Left lung (tissue), 10 donors: ENCODE data around the gene MICAL2. TPM values are rescaled to one million over a fixed set of nuclear protein-coding genes. Genes with fewer than 3 reads are reported as not detected.
A peak's percentile ranks its signal among the peaks of the same experiment; 100 is the strongest.

ENCODE experiments used
- ATAC-seq: fragments of 200-7000 bp; cut with Tn5 transposase; one replicate; pipeline ENCODE4 v1.9.1; 2020; ENCODE audit warnings: moderate library complexity
- DNase-seq, 4 donors: peaks; one replicate each; pipeline ENCODE4 v3.0.0-alpha.2; 2013 to 2020
- H3K27ac ChIP-seq, 2 donors: fragments of 200-600 bp; sonication (generic) in 1 of 2; one replicate each; pipeline versions ENCODE4 v1.5.0 to v1.8.0; 2020 to 2021
- H3K27me3 ChIP-seq, 2 donors: fragments of 200-600 bp; sonication (generic) in 1 of 2; one replicate each; pipeline versions ENCODE4 v1.5.0 to v1.8.0; 2020 to 2021
- H3K36me3 ChIP-seq, 2 donors: fragments of 200-600 bp; sonication (generic) in 1 of 2; one replicate each; pipeline versions ENCODE4 v1.5.0 to v1.8.0; 2020 to 2021
- H3K4me1 ChIP-seq, 2 donors: fragments of 200-600 bp; one replicate each; pipeline ENCODE4 v1.8.0; 2021
- H3K4me3 ChIP-seq, 2 donors: fragments of 200-600 bp; sonication (generic) in 1 of 2; one replicate each; pipeline versions ENCODE4 v1.5.0 to v1.8.0; 2020 to 2021; ENCODE audit warnings: mild to moderate bottlenecking in 1 of 2
- H3K9me3 ChIP-seq, 2 donors: fragments of 200-600 bp; sonication (generic) in 1 of 2; one replicate each; pipeline versions ENCODE4 v1.5.0 to v1.8.0; 2020 to 2021
- intact Hi-C, 2 donors: fragments of 100-400 bp; cut with DNase I; formaldehyde crosslinking; loops; one replicate each; pipeline versions ENCODE4 v1.11.2 to v1.14.2; 2022
- polyA plus RNA-seq, 6 donors: library from polyadenylated mRNA; unstranded; fragments of 120-200 nt; gene quantifications; one replicate each; pipeline ENCODE4 v1.2.1, GENCODE V29; 2013; ENCODE audit not compliant: insufficient read length in 6 of 6
- total RNA-seq, 2 donors: library from RNA; stranded (reverse); fragmentation: NEBNext Ultra II Directional; extraction: Animal tissue kit (Norgen Biotek cat#: 25700); gene quantifications; one replicate each; pipeline ENCODE4 v1.2.1, GENCODE V29; 2021
- TF ChIP-seq, protein P1 (sequence below), 2 donors: fragments of 200-600 bp; sonication (generic) in 1 of 2; IDR thresholded peaks; one replicate each; pipeline versions ENCODE4 v1.5.0 to v1.8.0; 2021; ENCODE audit warnings: antibody characterized with exemption in 2 of 2
- donor health status: DM: no; HTN: yes; CAD: no.
- donor health status: DM: no; HTN: no; CAD: no.

MICAL2 gene
- total and polyA plus RNA-seq, 8 donors, result 49.8 to 293 (median 89.4) TPM

DNA sequence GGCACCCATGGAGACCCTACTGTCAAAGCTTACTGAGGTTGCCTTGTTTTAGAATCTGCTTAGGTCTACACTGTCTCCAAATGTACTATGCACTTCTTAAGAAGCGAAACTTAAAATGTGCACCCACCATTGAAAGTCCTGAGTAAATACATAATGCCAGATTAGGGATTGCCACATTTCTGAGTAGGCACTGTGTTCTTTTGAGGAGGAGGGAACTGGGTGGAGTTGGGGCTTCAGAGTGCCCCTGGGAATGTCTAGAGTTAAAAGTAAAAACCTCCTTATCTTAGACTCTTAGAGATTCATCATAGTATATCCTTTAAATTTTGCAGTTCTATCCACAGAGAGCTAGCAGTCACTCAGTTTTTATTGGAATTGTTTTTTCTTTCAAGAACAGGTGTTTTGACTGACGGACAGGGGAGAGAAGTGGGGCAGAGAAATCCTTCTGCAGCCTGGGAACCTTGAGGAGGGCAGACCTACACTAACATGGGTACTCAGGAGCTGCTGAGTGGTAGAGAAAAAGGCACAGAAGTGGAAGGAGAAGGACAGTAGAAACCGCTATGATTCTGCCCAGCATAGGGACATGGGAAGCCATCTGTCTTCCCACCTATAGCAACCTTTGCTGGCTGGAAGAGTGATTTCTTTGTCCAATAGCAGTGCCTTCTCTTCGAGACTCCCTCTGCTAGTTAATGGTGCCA lies 33.4 kb upstream of the MICAL2 start:
- Histone ChIP-seq H3K36me3 (no peaks in the 10 kb centered on the region), H3K27ac (peak overlapping the region; percentile 57 to 66), H3K9me3 (no peaks in the 10 kb centered on the region), H3K4me1 (peaks cover 4 to 6% of the 10 kb centered on the region in 2 donors), H3K27me3 (no peaks in the 10 kb centered on the region), H3K4me3 (no peak overlapping the region)
- ATAC-seq, result peak; percentile 73
- TF ChIP-seq, protein P1, sequence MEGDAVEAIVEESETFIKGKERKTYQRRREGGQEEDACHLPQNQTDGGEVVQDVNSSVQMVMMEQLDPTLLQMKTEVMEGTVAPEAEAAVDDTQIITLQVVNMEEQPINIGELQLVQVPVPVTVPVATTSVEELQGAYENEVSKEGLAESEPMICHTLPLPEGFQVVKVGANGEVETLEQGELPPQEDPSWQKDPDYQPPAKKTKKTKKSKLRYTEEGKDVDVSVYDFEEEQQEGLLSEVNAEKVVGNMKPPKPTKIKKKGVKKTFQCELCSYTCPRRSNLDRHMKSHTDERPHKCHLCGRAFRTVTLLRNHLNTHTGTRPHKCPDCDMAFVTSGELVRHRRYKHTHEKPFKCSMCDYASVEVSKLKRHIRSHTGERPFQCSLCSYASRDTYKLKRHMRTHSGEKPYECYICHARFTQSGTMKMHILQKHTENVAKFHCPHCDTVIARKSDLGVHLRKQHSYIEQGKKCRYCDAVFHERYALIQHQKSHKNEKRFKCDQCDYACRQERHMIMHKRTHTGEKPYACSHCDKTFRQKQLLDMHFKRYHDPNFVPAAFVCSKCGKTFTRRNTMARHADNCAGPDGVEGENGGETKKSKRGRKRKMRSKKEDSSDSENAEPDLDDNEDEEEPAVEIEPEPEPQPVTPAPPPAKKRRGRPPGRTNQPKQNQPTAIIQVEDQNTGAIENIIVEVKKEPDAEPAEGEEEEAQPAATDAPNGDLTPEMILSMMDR (IDR thresholded peaks at IDR 0.05), result no peak
- intact Hi-C loops, result no loop called here
- DNase-seq, result no peak

DNA sequence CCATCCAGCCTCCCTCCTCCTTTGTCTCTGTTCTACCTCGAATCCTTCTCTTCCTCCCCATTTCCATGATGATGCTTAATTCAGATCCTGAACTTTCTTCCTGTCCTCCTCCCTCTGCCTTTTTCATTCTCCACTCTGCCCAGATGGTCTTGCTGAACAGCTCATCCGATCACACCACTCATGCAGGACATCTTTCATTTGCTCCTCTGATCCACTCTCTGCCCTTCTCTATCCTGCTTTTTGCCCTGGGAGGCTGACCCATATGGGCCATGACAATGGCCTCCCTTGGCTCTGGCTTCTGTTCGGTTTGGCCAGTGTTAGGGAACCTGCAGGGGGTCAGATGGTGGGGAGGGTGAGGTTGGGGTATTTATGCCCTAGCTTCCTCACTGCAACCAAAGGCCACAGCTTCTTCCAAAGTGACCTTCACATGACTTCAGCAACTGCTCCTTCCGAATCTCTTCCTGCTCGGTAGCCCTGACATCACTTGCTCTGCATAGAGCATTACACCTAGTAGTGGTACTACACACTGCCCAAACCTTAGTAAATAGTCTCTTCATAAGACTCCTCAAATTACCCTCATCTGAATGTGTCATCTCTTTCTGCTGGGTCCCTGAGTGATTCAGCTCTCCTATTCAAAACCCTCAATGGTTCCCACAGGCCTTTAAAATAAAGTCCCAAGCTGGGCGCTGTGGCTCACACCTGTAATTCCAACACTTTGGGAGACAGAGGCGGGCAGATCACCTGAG lies 32.7 kb upstream of the MICAL2 start:
- TF ChIP-seq, protein P1 (IDR thresholded peaks at IDR 0.05), result no peak
- ATAC-seq (no peak), DNase-seq (no peak)
- Histone ChIP-seq H3K36me3 (no peaks in the 10 kb centered on the region), H3K9me3 (no peaks in the 10 kb centered on the region), H3K27ac (peak overlapping the region; percentile 57 to 66), H3K4me3 (no peak overlapping the region), H3K4me1 (peaks cover 4 to 6% of the 10 kb centered on the region in 2 donors), H3K27me3 (no peaks in the 10 kb centered on the region)
- intact Hi-C loops, result no loop called here

DNA sequence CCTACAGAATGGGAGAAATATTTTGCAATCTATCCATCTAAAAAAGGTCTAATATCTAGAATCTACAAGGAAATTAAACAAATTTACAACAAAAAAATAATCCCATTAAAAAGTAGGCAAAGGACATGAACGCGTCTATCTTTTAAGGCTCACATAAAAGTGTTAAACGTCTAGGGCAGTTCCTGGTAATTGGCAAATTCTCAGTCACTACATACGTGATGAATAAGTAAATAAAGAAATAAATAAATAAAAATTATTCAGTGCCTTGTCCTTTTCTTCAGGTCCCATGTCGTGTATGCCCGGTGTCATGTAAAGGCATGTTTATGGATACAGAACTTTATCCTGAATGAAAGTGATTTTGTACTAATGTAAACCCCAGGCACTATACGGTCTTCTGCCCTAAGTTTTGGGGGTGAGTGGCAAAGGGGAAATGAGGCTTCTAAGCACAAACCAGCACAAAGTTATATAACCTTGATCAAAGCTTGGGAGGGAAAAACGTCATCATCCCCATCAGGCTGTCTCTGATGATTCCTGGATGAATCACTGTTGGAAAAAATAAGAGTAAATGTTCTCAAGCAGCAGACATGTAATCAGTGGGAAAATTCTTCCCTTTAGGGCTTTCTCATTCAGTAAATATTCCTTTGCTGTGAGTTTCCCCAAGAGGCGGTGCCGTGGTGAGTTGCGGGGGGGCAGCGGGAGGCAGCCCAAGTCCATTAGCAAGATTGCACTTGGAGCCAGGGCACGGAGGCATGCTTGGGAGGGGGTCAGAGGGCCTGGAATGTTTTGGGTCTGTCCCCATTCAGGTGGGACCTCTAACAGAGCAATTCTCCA lies 30.4 kb upstream of the MICAL2 start:
- Histone ChIP-seq H3K27ac (peak overlapping the region; percentile 41 to 68), H3K36me3 (no peaks in the 10 kb centered on the region), H3K9me3 (no peaks in the 10 kb centered on the region), H3K4me3 (no peak overlapping the region), H3K4me1 (peaks cover 4 to 6% of the 10 kb centered on the region in 2 donors), H3K27me3 (no peaks in the 10 kb centered on the region)
- intact Hi-C loops, result no loop called here
- ATAC-seq, result peak; percentile 77
- TF ChIP-seq, protein P1 (IDR thresholded peaks at IDR 0.05), result no peak
- peak in 2 of 4 donors; percentile 72 to 80 for DNase-seq

DNA sequence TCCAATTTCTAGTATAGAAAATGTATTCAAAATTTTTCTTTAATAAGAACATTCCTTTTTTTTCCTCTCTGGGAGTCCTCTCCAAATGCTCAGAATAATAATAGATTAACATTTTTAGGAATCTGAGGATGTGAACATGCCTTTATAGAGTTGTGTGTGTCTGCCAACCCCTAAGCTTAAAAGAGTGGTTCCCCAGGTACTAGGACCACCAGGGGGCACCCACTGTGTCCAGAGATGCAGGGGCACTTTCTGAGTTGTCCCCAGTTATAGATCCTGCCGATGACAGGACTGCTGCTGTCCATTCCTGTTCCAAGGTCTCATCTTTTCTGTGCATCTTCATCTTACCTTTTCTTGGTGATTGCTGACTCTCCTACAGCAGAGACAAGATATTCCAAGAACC lies 27.0 kb upstream of the MICAL2 start:
- H3K4me3 ChIP-seq, result no peak overlapping the region
- no peaks in the 10 kb centered on the region for H3K27me3 ChIP-seq
- H3K9me3 ChIP-seq, result no peaks in the 10 kb centered on the region
- no peak overlapping the region for H3K27ac ChIP-seq
- H3K4me1 ChIP-seq, result peaks cover 18 to 37% of the 10 kb centered on the region in 2 donors
- DNase-seq (no peak), ATAC-seq (no peak)
- TF ChIP-seq, protein P1 (IDR thresholded peaks at IDR 0.05), result no peak
- H3K36me3 ChIP-seq, result no peaks in the 10 kb centered on the region
- intact Hi-C loops, result no loop called here
